IMR-90 (cell line): Measurements from ENCODE around the gene SMYD4. TPM values are rescaled to one million over a fixed set of nuclear protein-coding genes. Genes with fewer than 3 reads are reported as not detected.

ENCODE experiments used
- ATAC-seq: fragments of 200-7000 bp; cut with Tn5 transposase; 2 replicates; pipeline ENCODE4 v1.9.1; 2020; ENCODE audit warnings: low read depth, mild to moderate bottlenecking, moderate library complexity
- BruUV-seq: library from RNA; stranded (reverse); fragments of 400-500 nt; replicated peaks from 2 replicates; lab custom pipeline; 2021; lab: Mats Ljungman, UMichigan
- CTCF ChIA-PET: fragments of 300-600 bp; formaldehyde crosslinking; extraction: SDS; loops from one replicate; lab custom pipeline; 2021; ENCODE audit warnings: antibody characterized with exemption; lab: Yijun Ruan, JAX
- POLR2A ChIA-PET: fragments of 300-600 bp; sonication (Branson Sonifier 250); formaldehyde crosslinking; loops from one replicate; lab custom pipeline; 2022; ENCODE audit warnings: antibody characterized with exemption; ENCODE audit not compliant: unreplicated experiment; lab: Charles Lee
- DNase-seq: peaks from one replicate; pipeline ENCODE4 v3.0.0; 2013
- H2AFZ ChIP-seq: replicated peaks from 2 replicates; pipeline ENCODE3; 2013; ENCODE audit warnings: low read length, mild to moderate bottlenecking; ENCODE audit not compliant: poor library complexity
- H2AK5ac ChIP-seq: 2 replicates; pipeline ENCODE4 v1.6.1; 2013; ENCODE audit warnings: low read depth, low read length, inconsistent platforms
- H2AK9ac ChIP-seq: replicated peaks from 2 replicates; pipeline ENCODE3; 2013; ENCODE audit warnings: mild to moderate bottlenecking, low read depth, low read length, moderate library complexity; ENCODE audit not compliant: poor library complexity
- H2BK120ac ChIP-seq: 2 replicates; pipeline ENCODE4 v1.6.1; 2013; ENCODE audit warnings: low read depth, low read length, inconsistent platforms
- H2BK15ac ChIP-seq: 3 replicates; pipeline ENCODE4 v1.6.1; 2013; ENCODE audit warnings: low read depth, low read length, inconsistent platforms
- H2BK20ac ChIP-seq: 2 replicates; pipeline ENCODE4 v1.6.1; 2013; ENCODE audit warnings: low read depth, mild to moderate bottlenecking, inconsistent platforms, low read length, moderate library complexity
- H2BK5ac ChIP-seq: 2 replicates; pipeline ENCODE4 v1.6.1; 2013; ENCODE audit warnings: mild to moderate bottlenecking, low read depth, low read length, inconsistent platforms; ENCODE audit not compliant: poor library complexity, severe bottlenecking
- H3K14ac ChIP-seq: replicated peaks from 2 replicates; pipeline ENCODE4 v1.6.1; 2013; ENCODE audit warnings: low read depth, low read length, inconsistent platforms
- H3K18ac ChIP-seq: 2 replicates; pipeline ENCODE4 v1.6.1; 2013; ENCODE audit warnings: low read depth, low read length, control low read depth
- H3K23ac ChIP-seq: 2 replicates; pipeline ENCODE4 v1.6.1; 2013; ENCODE audit warnings: low read depth, low read length, inconsistent platforms
- H3K27ac ChIP-seq: 2 replicates; pipeline ENCODE4 v1.5.1; 2013; ENCODE audit warnings: mild to moderate bottlenecking, control low read depth, low read length; ENCODE audit not compliant: insufficient read depth
- H3K27me3 ChIP-seq: 2 replicates; pipeline ENCODE4 v1.6.1; 2013; ENCODE audit warnings: low read length; ENCODE audit not compliant: control insufficient read depth, insufficient read depth
- H3K36me3 ChIP-seq: 2 replicates; pipeline ENCODE4 v1.6.1; 2013; ENCODE audit warnings: low read length, mixed read lengths; ENCODE audit not compliant: control insufficient read depth, insufficient read depth
- H3K4ac ChIP-seq: 2 replicates; pipeline ENCODE4 v1.6.1; 2013; ENCODE audit warnings: low read depth, low read length, inconsistent platforms
- H3K4me1 ChIP-seq: 2 replicates; pipeline ENCODE4 v1.6.1; 2013; ENCODE audit warnings: low read length, mixed read lengths; ENCODE audit not compliant: control insufficient read depth, insufficient read depth
- H3K4me2 ChIP-seq: 2 replicates; pipeline ENCODE4 v1.6.1; 2013; ENCODE audit warnings: low read depth, mild to moderate bottlenecking, control low read depth, low read length, moderate library complexity
- H3K4me3 ChIP-seq: 2 replicates; pipeline ENCODE4 v1.5.1; 2013; ENCODE audit warnings: low read depth, mild to moderate bottlenecking, control low read depth, low read length, moderate library complexity; ENCODE audit not compliant: insufficient read depth
- H3K56ac ChIP-seq: 2 replicates; pipeline ENCODE4 v1.6.1; 2013; ENCODE audit warnings: low read length, inconsistent platforms; ENCODE audit not compliant: insufficient read depth; ENCODE audit errors: extremely low read depth
- H3K79me1 ChIP-seq, 2 experiments: 2 replicates each; pipeline ENCODE4 v1.6.1; 2013; ENCODE audit warnings: low read length in 2 of 2, inconsistent platforms in 1 of 2, low read depth in 1 of 2
- H3K9ac ChIP-seq: 2 replicates; pipeline ENCODE4 v1.6.1; 2013; ENCODE audit warnings: low read depth, low read length, control low read depth
- H3K9me1 ChIP-seq: 2 replicates; pipeline ENCODE4 v1.6.1; 2013; ENCODE audit warnings: low read length, inconsistent platforms; ENCODE audit not compliant: insufficient read depth
- H3K9me3 ChIP-seq: 2 replicates; pipeline ENCODE4 v1.6.1; 2013; ENCODE audit warnings: low read length; ENCODE audit not compliant: control insufficient read depth, insufficient read depth
- H4K20me1 ChIP-seq: 2 replicates; pipeline ENCODE4 v1.6.1; 2013; ENCODE audit warnings: low read length, inconsistent platforms; ENCODE audit not compliant: insufficient read depth
- H4K5ac ChIP-seq: 2 replicates; pipeline ENCODE4 v1.6.1; 2013; ENCODE audit warnings: mild to moderate bottlenecking, low read depth, low read length, control low read depth
- H4K8ac ChIP-seq, 2 experiments: 2 replicates each; pipeline ENCODE4 v1.6.1; 2013; ENCODE audit warnings: low read depth in 2 of 2, low read length in 2 of 2, control low read depth in 1 of 2, inconsistent platforms in 1 of 2
- H4K91ac ChIP-seq: 2 replicates; pipeline ENCODE4 v1.6.1; 2013; ENCODE audit warnings: low read depth, low read length, inconsistent platforms; ENCODE audit not compliant: insufficient read depth
- BHLHE40 ChIP-seq: fragments of 150-350 bp; IDR thresholded peaks from 2 replicates; pipeline ENCODE4 v1.6.1; 2016; ENCODE audit warnings: mild to moderate bottlenecking, low read depth, low read length
- CEBPB ChIP-seq: IDR thresholded peaks from 2 replicates; pipeline ENCODE4 v1.6.1; 2012; ENCODE audit warnings: low read depth, low read length, improper control_type of control experiment
- CHD1 ChIP-seq: IDR thresholded peaks from 2 replicates; pipeline ENCODE4 v1.6.1; 2012; ENCODE audit warnings: low read depth, low read length, improper control_type of control experiment
- CTCF ChIP-seq: conservative IDR thresholded peaks from 2 replicates; pipeline ENCODE4 v1.5.1; 2012; ENCODE audit warnings: mild to moderate bottlenecking, low read depth, low read length, improper control_type of control experiment
- ELK1 ChIP-seq: fragments of 150-350 bp; IDR thresholded peaks from 2 replicates; pipeline ENCODE4 v1.6.1; 2016; ENCODE audit warnings: low read depth, mild to moderate bottlenecking, low read length, moderate library complexity, borderline replicate concordance
- FOS ChIP-seq: fragments of 150-350 bp; IDR thresholded peaks from 2 replicates; pipeline ENCODE4 v1.6.1; 2016; ENCODE audit warnings: low read depth, low read length
- MAFK ChIP-seq: IDR thresholded peaks from 2 replicates; pipeline ENCODE4 v1.6.1; 2012; ENCODE audit warnings: low read depth, low read length, improper control_type of control experiment
- MAZ ChIP-seq: IDR thresholded peaks from 2 replicates; pipeline ENCODE4 v1.6.1; 2012; ENCODE audit warnings: low read depth, mild to moderate bottlenecking, low read length, improper control_type of control experiment, moderate library complexity, borderline replicate concordance
- MXI1 ChIP-seq: IDR thresholded peaks from 2 replicates; pipeline ENCODE4 v1.6.1; 2012; ENCODE audit warnings: low read depth, mild to moderate bottlenecking, low read length, moderate library complexity, borderline replicate concordance
- NFE2L2 ChIP-seq: fragments of 150-350 bp; IDR thresholded peaks from 2 replicates; pipeline ENCODE4 v1.6.1; 2016; ENCODE audit warnings: low read depth, mild to moderate bottlenecking, low read length
- RAD21 ChIP-seq: IDR thresholded peaks from 2 replicates; pipeline ENCODE4 v1.6.1; 2012; ENCODE audit warnings: low read length, improper control_type of control experiment
- RCOR1 ChIP-seq: IDR thresholded peaks from 2 replicates; pipeline ENCODE4 v1.6.1; 2012; ENCODE audit warnings: mild to moderate bottlenecking, low read length, improper control_type of control experiment; ENCODE audit not compliant: insufficient replicate concordance
- RFX5 ChIP-seq: IDR thresholded peaks from 2 replicates; pipeline ENCODE4 v1.8.0; 2012; ENCODE audit warnings: low read depth, mild to moderate bottlenecking, low read length, moderate library complexity
- SMC3 ChIP-seq: fragments of 150-350 bp; IDR thresholded peaks from 2 replicates; pipeline ENCODE4 v1.6.1; 2016; ENCODE audit warnings: low read depth, mild to moderate bottlenecking, antibody characterized with exemption, low read length, moderate library complexity
- USF2 ChIP-seq: fragments of 150-350 bp; IDR thresholded peaks from 2 replicates; pipeline ENCODE4 v1.6.1; 2017; ENCODE audit warnings: mild to moderate bottlenecking, antibody characterized with exemption, low read length, low read depth
- WGBS, 2 experiments: methylation state at CpG; one replicate each; pipeline versions ENCODE4 v1.1.5 to v1.1.7; 2013; ENCODE audit warnings: missing lambda C conversion rate in 2 of 2; ENCODE audit not compliant: insufficient read length in 1 of 2; ENCODE audit errors: extremely low coverage in 2 of 2; 5-methylcytosine and 5-hydroxymethylcytosine counted together
- dilution Hi-C: fragments of 300-500 bp; cut with HindIII; formaldehyde crosslinking; loops from one replicate; pipeline ENCODE4 v1.14.3; 2018; ENCODE audit warnings: low sequenced_read_pairs; ENCODE audit not compliant: unreplicated experiment
- in situ Hi-C: fragments of 300-500 bp; cut with MboI; formaldehyde crosslinking; loops from 3 replicates; pipeline ENCODE4 v1.14.3; 2019; ENCODE audit warnings: low sequenced_read_pairs, inconsistent platforms, mixed read lengths
- intact Hi-C: fragments of 100-400 bp; cut with micrococcal nuclease; formaldehyde crosslinking; loops from 2 replicates; pipeline ENCODE4 v1.10.0; 2022
- polyA plus RNA-seq, 3 experiments: library from polyadenylated mRNA; depleted of rRNA; stranded (reverse); fragments of >200 nt; gene quantifications; 2 replicates each; pipeline ENCODE4 v1.2.3, GENCODE V29; 2012; ENCODE audit warnings: low replicate concordance in 1 of 3
- total RNA-seq: library from RNA; depleted of rRNA; stranded (reverse); fragments of >200 nt; gene quantifications from 2 replicates; pipeline ENCODE4 v1.2.3, GENCODE V29; 2012

SMYD4 gene
- total and polyA plus RNA-seq, 2 of the 4 experiments (the other 2 are of a cell fraction) = 5.3 to 7.2 TPM

- in situ Hi-C loops (no loop called here), dilution Hi-C loops (no loop called here), intact Hi-C loops (no loop called here)
- H2AK9ac ChIP-seq = peak overlapping the region; percentile 65
- ChIA-PET CTCF (interaction anchor here (1.3 kb wide), 1 partner anchor 12 kb away, joined by 3 read pairs; no protein-coding TSS in a partner anchor), POLR2A (no interaction called here)
- H2BK15ac ChIP-seq = peak overlapping the region; percentile 29; the same call in 1 of the 3 replicates
- H2AFZ ChIP-seq = peak overlapping the region; percentile 91
- H3K79me1 ChIP-seq = no peaks in the 10 kb centered on the region
- H3K9ac ChIP-seq = peak overlapping the region; percentile 4
- H3K9me1 ChIP-seq = peaks cover 9% of the 10 kb centered on the region
- H4K5ac ChIP-seq = peak overlapping the region; percentile 33; the same call in 1 of the 2 replicates
- WGBS, 2 experiments = 10% methylated on average over 2 of the region's 11 CpGs; no CpG with 5 or more reads in 1 of the 2 experiments
- peak overlapping the region; percentile 29 for H3K4me2 ChIP-seq
- H3K56ac ChIP-seq = no peak overlapping the region
- H4K20me1 ChIP-seq = no peaks in the 10 kb centered on the region
- no TSS peak for BruUV-seq
- 0 out of 2 replicates have a peak overlapping the region, but pooled peaks have one; percentile 82 for H2AK5ac ChIP-seq
- peak overlapping the region; percentile 4 to 93; a peak in 3 of 4 replicates for H4K8ac ChIP-seq
- H3K18ac ChIP-seq = no peak overlapping the region; the same call in 1 of the 2 replicates
- H3K4me1 ChIP-seq = peaks cover 21% of the 10 kb centered on the region
- no peak overlapping the region for H3K4me3 ChIP-seq
- H3K27me3 ChIP-seq = no peaks in the 10 kb centered on the region
- H2BK20ac ChIP-seq = peak overlapping the region; percentile 42
- peak overlapping the region; percentile 31; the same call in 1 of the 2 replicates for H3K14ac ChIP-seq
- peak overlapping the region; percentile 61 for H2BK5ac ChIP-seq
- H3K4ac ChIP-seq = peak overlapping the region; percentile 39
- H2BK120ac ChIP-seq = peak overlapping the region; percentile 26
- H3K27ac ChIP-seq = peak overlapping the region; percentile 36; the same call in 1 of the 2 replicates
- DNase-seq (peak; percentile 87), ATAC-seq (peak; percentile 65)
- no peaks in the 10 kb centered on the region for H3K9me3 ChIP-seq
- H3K36me3 ChIP-seq = no peaks in the 10 kb centered on the region; the same call in 1 of the 2 replicates
- H4K91ac ChIP-seq = peak overlapping the region; percentile 48; the same call in 1 of the 2 replicates
- 0 out of 2 replicates have a peak overlapping the region, but pooled peaks have one; percentile 14 for H3K23ac ChIP-seq
- TF ChIP-seq ELK1 (no peak), RCOR1 (no peak), RAD21 (no peak), BHLHE40 (peak; percentile 91), MXI1 (peak; percentile 96), RFX5 (no peak), CTCF (no peak), CHD1 (no peak), CEBPB (no peak), MAFK (no peak), SMC3 (0 out of 2 replicates have a peak, but pooled peaks have one; percentile 6), FOS (no peak), NFE2L2 (no peak), MAZ (no peak), USF2 (peak; percentile 45)
Measured at GRCh38 chr17:1764284-1764683, 65.4 kb downstream of the SMYD4 start.
